Keratinocyte (primary cell): ENCODE data around the gene BCL7A. TPM values are rescaled to one million over a fixed set of nuclear protein-coding genes. Genes with fewer than 3 reads are reported as not detected.

Experiments used
- DNase-seq: peaks from one replicate; pipeline ENCODE4 v3.0.0-alpha.2; 2011; ENCODE audit warnings: low read depth, missing footprints, low spot score
- FAIRE-seq: peaks from 2 replicates; lab custom pipeline; 2011; peaks lifted over from hg19 to GRCh38; lab: Jason Lieb, UNC
- H2AFZ ChIP-seq: 2 replicates; pipeline ENCODE4 v1.6.0; 2012; ENCODE audit warnings: low read length, control low read depth, inconsistent platforms; ENCODE audit not compliant: control insufficient read depth
- H3K27ac ChIP-seq: 2 replicates; pipeline ENCODE4 v1.5.1; 2011; ENCODE audit warnings: low read length; ENCODE audit not compliant: control insufficient read depth, insufficient read depth
- H3K27me3 ChIP-seq: 3 replicates; pipeline ENCODE4 v1.6.0; 2011; ENCODE audit warnings: low read length; ENCODE audit not compliant: control insufficient read depth, insufficient read depth; ENCODE audit errors: extremely low read depth
- H3K36me3 ChIP-seq, 2 experiments: 2 replicates in 1 of 2; 3 replicates in 1 of 2; pipeline ENCODE4 v1.5.1; 2011; ENCODE audit warnings: low read length in 2 of 2, mild to moderate bottlenecking in 1 of 2; ENCODE audit not compliant: control insufficient read depth in 2 of 2, insufficient read depth in 2 of 2; ENCODE audit errors: extremely low read depth in 1 of 2
- H3K4me1 ChIP-seq: 3 replicates; pipeline ENCODE4 v1.5.1; 2011; ENCODE audit warnings: low read length; ENCODE audit not compliant: control insufficient read depth, insufficient read depth; ENCODE audit errors: extremely low read depth
- H3K4me2 ChIP-seq: 3 replicates; pipeline ENCODE4 v1.6.0; 2011; ENCODE audit warnings: low read depth, low read length; ENCODE audit not compliant: control insufficient read depth, insufficient read depth; ENCODE audit errors: extremely low read depth
- H3K4me3 ChIP-seq, 3 experiments: fragments of 200-600 bp in 1 of 3; sonication (generic) in 1 of 3; 2 replicates in 2 of 3; 3 replicates in 1 of 3; pipeline ENCODE4 v1.5.1; 2011 to 2016; ENCODE audit warnings: low read length in 3 of 3, mild to moderate bottlenecking in 3 of 3, control low read depth in 2 of 3, inconsistent platforms in 1 of 3, low read depth in 1 of 3, mixed read lengths in 1 of 3, mixed run types in 1 of 3, moderate library complexity in 1 of 3; ENCODE audit not compliant: control insufficient read depth in 2 of 3, insufficient read depth in 2 of 3; ENCODE audit errors: extremely low read depth in 1 of 3
- H3K79me2 ChIP-seq: 2 replicates; pipeline ENCODE4 v1.6.0; 2012; ENCODE audit warnings: low read length; ENCODE audit not compliant: control insufficient read depth, insufficient read depth
- H3K9ac ChIP-seq: 3 replicates; pipeline ENCODE4 v1.6.0; 2011; ENCODE audit warnings: low read length; ENCODE audit not compliant: control insufficient read depth, insufficient read depth; ENCODE audit errors: extremely low read depth
- H3K9me1 ChIP-seq: 3 replicates; pipeline ENCODE4 v1.6.0; 2011; ENCODE audit warnings: low read length; ENCODE audit not compliant: control insufficient read depth, insufficient read depth; ENCODE audit errors: extremely low read depth
- H3K9me3 ChIP-seq: 2 replicates; pipeline ENCODE4 v1.5.1; 2012; ENCODE audit warnings: low read depth, low read length; ENCODE audit not compliant: control insufficient read depth
- H4K20me1 ChIP-seq: 3 replicates; pipeline ENCODE4 v1.6.0; 2011; ENCODE audit warnings: low read length; ENCODE audit not compliant: control insufficient read depth, insufficient read depth; ENCODE audit errors: extremely low read depth
- CTCF ChIP-seq, 3 experiments: IDR thresholded peaks in 1 of 3; conservative IDR thresholded peaks in 1 of 3; optimal IDR thresholded peaks in 1 of 3; 2 replicates in 2 of 3; 3 replicates in 1 of 3; pipeline versions ENCODE3 to v1.5.1; 2011; ENCODE audit warnings: low read length in 3 of 3, mild to moderate bottlenecking in 3 of 3, moderate library complexity in 2 of 3, control low read depth in 1 of 3, inconsistent platforms in 1 of 3; ENCODE audit not compliant: insufficient read depth in 2 of 3; ENCODE audit errors: extremely low read depth in 1 of 3
- EZH2 ChIP-seq: IDR thresholded peaks from one replicate; pipeline ENCODE4 v1.6.1; 2012; ENCODE audit warnings: inconsistent platforms, mild to moderate bottlenecking, low read length, moderate library complexity
- dilution Hi-C: fragments of 300-500 bp; cut with MboI; formaldehyde crosslinking; loops from one replicate; pipeline ENCODE4 v1.7.0; 2020; ENCODE audit warnings: low sequenced_read_pairs; ENCODE audit not compliant: extremely low pct_ligation_motif_present
- polyA plus RNA-seq, 5 experiments: library from polyadenylated mRNA; depleted of rRNA in 3 of 5; stranded (reverse) in 3 of 5; stranded (forward) in 1 of 5; unstranded in 1 of 5; fragments of >200 nt; gene quantifications; 1 replicate in 1 of 5; 2 replicates in 3 of 5; 3 replicates in 1 of 5; pipeline versions ENCODE4 v1.2.1 to v1.2.3, GENCODE V29; 2011 to 2012; ENCODE audit warnings: missing spikeins in 2 of 5, low read depth in 1 of 5, low replicate concordance in 1 of 5

Gene BCL7A
- polyA plus RNA-seq, 1 donor (not counting 4 experiments of a cell fraction or from before 2014, with no cell fraction given) = 12.8 TPM

- TF ChIP-seq CTCF (optimal IDR thresholded peaks at IDR 0.05 in 1 of 3, IDR thresholded peaks at IDR 0.05 in 1 of 3, conservative IDR thresholded peaks at IDR 0.05 in 1 of 3; ENCODE audit: extremely low read depth in 1 of 3, insufficient read depth in 2 of 3, low read length in 3 of 3) (no peak), EZH2 (no peak)
- peaks cover 9% of the 10 kb centered on the region for H3K4me1 ChIP-seq
- no peak overlapping the region for H3K4me2 ChIP-seq
- no peaks in the 10 kb centered on the region for H3K27me3 ChIP-seq
- H3K4me3 ChIP-seq = no peak overlapping the region
- no peaks in the 10 kb centered on the region for H3K36me3 ChIP-seq
- peaks cover 14% of the 10 kb centered on the region for H3K79me2 ChIP-seq
- FAIRE-seq (no peak), DNase-seq (no peak)
- dilution Hi-C loops = no loop called here
- H3K9me1 ChIP-seq = no peaks in the 10 kb centered on the region
- H2AFZ ChIP-seq = no peak overlapping the region
- H4K20me1 ChIP-seq = no peaks in the 10 kb centered on the region
- no peaks in the 10 kb centered on the region for H3K9me3 ChIP-seq
- no peak overlapping the region for H3K9ac ChIP-seq
- no peak overlapping the region for H3K27ac ChIP-seq
Observed at GRCh38 chr12:122018457-122018856, 3.2 kb upstream of the BCL7A start.

DNA sequence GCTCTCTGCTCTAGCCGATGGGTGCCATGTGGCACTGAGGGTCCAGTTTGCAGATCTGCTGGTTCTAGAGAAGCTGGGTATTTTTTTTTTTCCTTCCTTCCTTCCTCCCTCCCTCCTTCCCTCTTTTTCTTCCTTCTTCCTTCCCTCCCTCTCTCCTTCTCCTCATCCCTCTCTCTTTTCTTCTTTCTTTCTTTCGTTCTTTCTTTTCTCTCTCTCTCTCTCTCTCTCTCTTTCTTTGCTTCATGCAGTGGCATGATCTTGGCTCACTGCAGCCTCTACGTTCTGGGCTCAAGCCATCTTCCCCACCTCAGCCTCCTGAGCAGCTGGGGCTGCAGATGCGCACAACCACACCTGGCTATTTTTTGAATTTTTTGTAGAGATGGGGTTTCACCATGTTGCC lies 2.7 kb upstream of the BCL7A start:
- no peak overlapping the region for H2AFZ ChIP-seq
- H3K4me2 ChIP-seq = no peak overlapping the region
- H3K36me3 ChIP-seq = no peaks in the 10 kb centered on the region
- peaks cover 19% of the 10 kb centered on the region for H3K79me2 ChIP-seq
- H3K9me3 ChIP-seq = no peaks in the 10 kb centered on the region
- H3K4me3 ChIP-seq = no peak overlapping the region
- H3K27ac ChIP-seq = no peak overlapping the region
- DNase-seq (no peak), FAIRE-seq (no peak)
- no peaks in the 10 kb centered on the region for H3K9me1 ChIP-seq
- H3K9ac ChIP-seq = no peak overlapping the region
- no peaks in the 10 kb centered on the region for H3K27me3 ChIP-seq
- peaks cover 13% of the 10 kb centered on the region for H3K4me1 ChIP-seq
- no peak for TF ChIP-seq EZH2
- TF ChIP-seq CTCF (optimal IDR thresholded peaks at IDR 0.05 in 1 of 3, IDR thresholded peaks at IDR 0.05 in 1 of 3, conservative IDR thresholded peaks at IDR 0.05 in 1 of 3; ENCODE audit: extremely low read depth in 1 of 3, insufficient read depth in 2 of 3, low read length in 3 of 3) = no peak
- dilution Hi-C loops = no loop called here
- no peaks in the 10 kb centered on the region for H4K20me1 ChIP-seq
